ENCODE data around the gene FAU.

Gene FAU

DNA sequence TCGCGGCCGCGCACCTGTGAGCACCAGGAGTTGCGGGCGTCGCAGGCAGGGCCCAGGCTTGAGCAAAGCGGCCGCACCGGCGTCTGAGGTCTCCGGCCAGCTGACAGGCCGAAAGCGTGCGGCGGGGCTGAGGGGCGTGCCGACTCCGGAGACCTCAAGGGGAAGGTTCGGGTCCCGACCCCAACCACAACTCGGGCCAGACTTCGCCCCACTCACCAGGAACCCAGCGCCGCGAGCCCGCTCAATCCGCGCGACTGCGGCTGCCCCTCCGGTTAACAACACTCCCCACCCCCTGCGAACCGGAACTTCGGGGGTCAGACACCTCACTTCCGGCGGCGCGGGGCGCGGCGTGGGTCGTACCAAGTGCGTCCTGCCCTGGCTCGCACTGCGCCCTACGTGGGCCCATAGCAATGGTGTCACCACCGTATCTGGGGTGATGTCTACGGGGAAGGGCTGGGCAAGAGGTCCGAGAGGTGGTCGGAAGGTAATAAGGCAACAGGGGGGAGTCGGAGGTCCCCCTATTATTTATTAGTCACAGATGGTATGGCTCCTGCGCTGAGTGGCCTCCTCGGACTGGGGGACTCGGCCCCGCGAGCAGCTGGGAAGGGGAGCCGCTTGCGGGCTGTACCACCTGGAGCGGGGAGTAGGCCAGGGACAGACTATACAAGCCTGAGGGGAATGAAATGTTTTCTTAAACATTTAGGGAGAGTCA is 12.5 kb upstream of the FAU start, which contains the start of gene SYVN1:
Gene SYVN1, minus strand, starts transcription at position 280 of the 712 bp plus-strand sequence. CDS start 918 bp downstream, outside the sequence.
- Histone ChIP-seq H3K27me3 (ENCODE audit: control insufficient read depth, insufficient read depth, low read length) (no peaks in the 10 kb centered on the region), H3K36me3 (ENCODE audit: control insufficient read depth, low read depth, low read length) (peaks cover 18% of the 10 kb centered on the region), H3K4me3 (ENCODE audit: low read length) (peak within 1 kb of the TSS; percentile 91), H3K9me3 (ENCODE audit: control insufficient read depth, low read depth, low read length) (no peaks in the 10 kb centered on the region), H3K4me1 (ENCODE audit: control insufficient read depth, low read depth, low read length) (peaks cover 4% of the 10 kb centered on the region), H3K27ac (ENCODE audit: low read length) (peak within 1 kb of the TSS; percentile 96), H3K9ac (ENCODE audit: low read length) (peak within 1 kb of the TSS; percentile 90)

DNA sequence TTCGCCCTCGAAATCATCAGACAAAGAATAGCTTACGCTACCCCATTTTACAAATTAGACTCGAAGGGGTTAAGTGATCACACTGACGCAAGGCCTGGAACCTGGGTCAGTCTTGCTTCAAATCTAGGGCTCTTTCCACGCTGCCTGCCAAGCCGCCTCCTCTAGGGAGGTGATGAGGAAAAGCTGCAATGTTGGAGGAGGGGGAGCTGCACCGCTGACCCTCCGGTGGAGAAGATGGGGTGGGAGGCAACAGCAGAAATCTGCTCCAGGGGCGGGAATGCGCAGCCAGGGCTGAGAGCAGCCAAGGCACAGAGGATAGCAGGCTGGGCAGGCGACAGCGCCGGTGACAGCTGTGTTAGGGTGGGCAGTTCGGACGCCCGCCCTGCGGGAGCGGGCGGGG is 11.8 kb upstream of the FAU start:
- Histone ChIP-seq H3K9me3 (ENCODE audit: control insufficient read depth, low read depth, low read length) (no peaks in the 10 kb centered on the region), H3K9ac (ENCODE audit: low read length) (peak overlapping the region; percentile 90), H3K4me3 (ENCODE audit: low read length) (peak overlapping the region; percentile 91), H3K27ac (ENCODE audit: low read length) (no peak overlapping the region), H3K4me1 (ENCODE audit: control insufficient read depth, low read depth, low read length) (peaks cover 4% of the 10 kb centered on the region), H3K27me3 (ENCODE audit: control insufficient read depth, insufficient read depth, low read length) (no peaks in the 10 kb centered on the region), H3K36me3 (ENCODE audit: control insufficient read depth, low read depth, low read length) (peaks cover 24% of the 10 kb centered on the region)

DNA sequence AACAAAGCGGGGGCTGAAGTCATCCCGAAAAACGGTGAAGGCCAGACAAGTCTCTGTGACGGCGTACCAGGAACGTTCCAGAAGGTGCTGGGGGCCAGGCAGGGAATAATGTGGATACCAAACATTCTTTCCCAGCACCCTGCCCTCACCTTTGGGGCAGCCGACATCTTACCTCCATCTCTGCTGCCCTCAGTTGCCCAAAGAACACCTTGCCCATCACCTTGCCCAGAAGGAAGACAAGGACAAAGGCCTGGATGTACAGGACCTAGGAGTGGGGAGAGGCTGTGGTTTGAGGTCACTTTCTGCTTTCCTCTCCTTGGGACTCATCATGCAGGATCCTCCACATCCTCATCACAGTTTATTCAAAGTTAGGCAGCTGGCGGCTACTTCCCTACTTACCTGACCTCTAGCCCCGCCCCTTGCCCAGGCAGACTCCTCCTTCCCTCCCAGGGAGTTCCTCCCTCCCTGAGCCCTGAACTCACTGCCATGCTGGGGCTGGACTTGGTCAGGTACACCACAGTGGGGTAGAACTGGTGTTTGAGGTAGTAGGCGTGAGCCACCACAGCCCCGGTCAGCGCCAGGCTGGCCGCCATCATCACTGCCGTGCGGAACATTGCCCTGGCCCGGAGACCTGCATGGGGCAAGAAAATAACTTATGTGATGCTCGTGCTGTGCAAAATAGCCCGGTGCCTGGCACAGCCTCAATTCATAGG is 11.2 kb upstream of the FAU start:
- Histone ChIP-seq H3K4me3 (ENCODE audit: low read length) (peak overlapping the region; percentile 91), H3K36me3 (ENCODE audit: control insufficient read depth, low read depth, low read length) (peaks cover 28% of the 10 kb centered on the region), H3K9me3 (ENCODE audit: control insufficient read depth, low read depth, low read length) (no peaks in the 10 kb centered on the region), H3K27me3 (ENCODE audit: control insufficient read depth, insufficient read depth, low read length) (no peaks in the 10 kb centered on the region), H3K9ac (ENCODE audit: low read length) (no peak overlapping the region), H3K4me1 (ENCODE audit: control insufficient read depth, low read depth, low read length) (peaks cover 4% of the 10 kb centered on the region), H3K27ac (ENCODE audit: low read length) (no peak overlapping the region)

DNA sequence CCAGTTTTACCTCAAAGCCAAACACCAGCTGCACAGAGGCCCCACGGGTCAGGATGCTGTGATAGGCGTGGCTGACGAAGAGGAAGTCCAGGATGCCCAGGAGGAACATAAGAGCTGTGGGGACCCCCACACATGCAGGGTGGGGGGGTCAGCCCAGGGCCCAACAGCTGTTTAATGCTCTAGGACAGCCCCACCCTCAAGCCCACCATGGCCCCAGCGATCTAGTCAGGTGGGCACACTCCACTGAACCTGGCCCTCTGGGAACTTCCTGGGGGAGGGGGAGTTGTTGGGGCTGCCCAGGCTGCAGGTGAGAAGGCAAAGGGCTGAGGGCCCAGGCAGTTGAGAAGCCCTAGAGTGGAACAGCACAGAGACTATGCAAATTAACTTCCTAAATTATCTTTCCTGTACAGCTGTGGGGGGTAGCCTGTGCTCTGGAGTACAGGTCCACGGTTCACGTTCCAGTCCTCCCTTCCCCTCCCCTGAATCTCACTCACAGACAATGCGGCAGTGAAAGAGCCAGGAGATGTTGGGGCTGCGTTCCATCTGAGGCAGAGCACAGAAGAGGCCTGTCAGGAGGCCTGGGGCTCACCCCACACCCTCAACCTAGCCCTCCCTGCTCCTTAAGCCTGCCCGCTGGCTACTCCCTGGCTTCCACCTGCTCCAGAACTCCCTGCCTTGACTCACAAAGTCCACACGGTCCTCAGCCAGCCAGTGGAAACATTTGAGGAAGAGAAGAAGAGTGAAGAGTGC is 10.5 kb upstream of the FAU start:
- no peak overlapping the region for H3K9ac ChIP-seq (ENCODE audit: low read length)
- H3K4me3 ChIP-seq (ENCODE audit: low read length): no peak overlapping the region
- H3K4me1 ChIP-seq (ENCODE audit: control insufficient read depth, low read depth, low read length): peaks cover 4% of the 10 kb centered on the region
- peaks cover 28% of the 10 kb centered on the region for H3K36me3 ChIP-seq (ENCODE audit: control insufficient read depth, low read depth, low read length)
- H3K27ac ChIP-seq (ENCODE audit: low read length): no peak overlapping the region
- no peaks in the 10 kb centered on the region for H3K9me3 ChIP-seq (ENCODE audit: control insufficient read depth, low read depth, low read length)
- no peaks in the 10 kb centered on the region for H3K27me3 ChIP-seq (ENCODE audit: control insufficient read depth, insufficient read depth, low read length)

DNA sequence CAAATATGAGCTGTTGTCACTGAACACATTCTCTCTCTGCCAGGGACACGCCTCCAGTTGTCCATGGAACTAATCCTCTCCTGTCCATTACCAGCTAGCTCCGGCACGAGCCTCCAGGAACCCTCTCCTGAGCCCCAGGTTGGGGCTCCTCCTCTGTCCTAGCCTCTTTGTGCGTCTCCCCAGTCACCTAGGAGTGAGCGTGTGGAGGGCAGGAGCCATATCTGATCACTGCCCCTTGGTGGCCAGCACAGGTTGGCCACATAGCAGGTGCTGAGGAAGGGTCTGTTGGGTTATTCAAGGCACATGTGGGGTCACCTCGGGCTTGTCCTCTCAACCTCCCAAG is 9.9 kb upstream of the FAU start:
- Histone ChIP-seq H3K27ac (ENCODE audit: low read length) (no peak overlapping the region), H3K4me3 (ENCODE audit: low read length) (no peak overlapping the region), H3K36me3 (ENCODE audit: control insufficient read depth, low read depth, low read length) (peaks cover 31% of the 10 kb centered on the region), H3K27me3 (ENCODE audit: control insufficient read depth, insufficient read depth, low read length) (no peaks in the 10 kb centered on the region), H3K9ac (ENCODE audit: low read length) (no peak overlapping the region), H3K9me3 (ENCODE audit: control insufficient read depth, low read depth, low read length) (no peaks in the 10 kb centered on the region), H3K4me1 (ENCODE audit: control insufficient read depth, low read depth, low read length) (peaks cover 4% of the 10 kb centered on the region)

DNA sequence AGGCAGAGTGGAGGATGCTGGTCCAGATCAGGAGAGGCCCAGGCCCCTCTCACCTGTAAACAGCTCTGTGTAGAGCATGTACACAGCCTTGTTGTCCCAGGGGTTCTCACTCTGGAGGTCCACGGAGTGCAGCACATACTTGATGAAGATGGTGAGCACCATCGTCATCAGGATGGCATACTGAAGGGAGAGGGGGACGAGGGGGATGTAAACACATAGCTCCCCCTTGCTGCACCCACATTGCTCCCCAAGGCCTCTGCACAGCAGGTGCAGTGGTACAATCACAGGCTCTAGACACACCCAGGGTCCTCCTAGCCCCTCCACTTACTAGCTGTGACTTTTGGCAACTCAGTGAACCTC is 9.5 kb upstream of the FAU start:
- Histone ChIP-seq H3K27me3 (ENCODE audit: control insufficient read depth, insufficient read depth, low read length) (no peaks in the 10 kb centered on the region), H3K9me3 (ENCODE audit: control insufficient read depth, low read depth, low read length) (no peaks in the 10 kb centered on the region), H3K4me3 (ENCODE audit: low read length) (no peak overlapping the region), H3K27ac (ENCODE audit: low read length) (no peak overlapping the region), H3K36me3 (ENCODE audit: control insufficient read depth, low read depth, low read length) (peaks cover 35% of the 10 kb centered on the region), H3K4me1 (ENCODE audit: control insufficient read depth, low read depth, low read length) (peaks cover 4% of the 10 kb centered on the region), H3K9ac (ENCODE audit: low read length) (no peak overlapping the region)

DNA sequence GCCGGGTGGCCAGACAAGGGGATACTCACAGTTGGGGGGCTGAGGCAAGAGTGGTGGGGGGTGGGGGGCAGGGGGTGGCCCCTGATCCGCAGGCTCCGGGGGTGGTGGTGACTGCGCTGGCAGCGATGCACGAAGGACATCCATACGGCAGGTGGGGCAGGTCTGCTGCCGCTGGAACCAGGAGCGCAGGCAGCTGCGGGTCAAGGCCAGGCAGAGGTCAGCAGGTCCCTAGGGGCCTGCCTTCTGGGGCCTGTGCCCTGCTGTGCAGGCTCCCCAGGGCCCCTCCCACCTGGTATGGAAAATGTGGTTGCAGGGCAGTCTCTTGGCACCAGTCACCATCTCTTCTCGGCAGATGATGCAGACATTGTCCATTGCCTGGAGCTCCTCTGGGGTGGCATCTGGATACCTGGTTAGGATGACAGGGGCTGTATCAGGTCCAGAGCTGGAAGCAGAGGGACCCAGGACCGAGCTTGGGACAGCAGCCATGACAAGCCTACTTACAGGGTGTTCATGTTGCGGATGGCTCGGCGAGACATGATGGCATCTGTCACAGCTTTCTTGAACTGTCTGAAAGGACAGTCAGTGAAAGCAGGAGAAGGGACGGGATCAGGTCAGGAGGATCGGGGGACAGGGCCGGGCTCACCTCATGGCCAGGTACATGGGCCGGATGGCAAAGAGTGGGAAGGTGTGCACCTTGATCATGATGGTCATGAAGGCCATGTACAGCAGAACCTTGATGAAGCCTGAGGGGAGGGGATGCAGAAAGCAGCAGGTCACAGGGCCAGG is 8.9 kb upstream of the FAU start:
- no peak overlapping the region for H3K9ac ChIP-seq (ENCODE audit: low read length)
- H3K36me3 ChIP-seq (ENCODE audit: control insufficient read depth, low read depth, low read length): peaks cover 41% of the 10 kb centered on the region
- no peak overlapping the region for H3K4me3 ChIP-seq (ENCODE audit: low read length)
- H3K4me1 ChIP-seq (ENCODE audit: control insufficient read depth, low read depth, low read length): peaks cover under 1% of the 10 kb centered on the region
- no peak overlapping the region for H3K27ac ChIP-seq (ENCODE audit: low read length)
- no peaks in the 10 kb centered on the region for H3K9me3 ChIP-seq (ENCODE audit: control insufficient read depth, low read depth, low read length)
- H3K27me3 ChIP-seq (ENCODE audit: control insufficient read depth, insufficient read depth, low read length): no peaks in the 10 kb centered on the region

DNA sequence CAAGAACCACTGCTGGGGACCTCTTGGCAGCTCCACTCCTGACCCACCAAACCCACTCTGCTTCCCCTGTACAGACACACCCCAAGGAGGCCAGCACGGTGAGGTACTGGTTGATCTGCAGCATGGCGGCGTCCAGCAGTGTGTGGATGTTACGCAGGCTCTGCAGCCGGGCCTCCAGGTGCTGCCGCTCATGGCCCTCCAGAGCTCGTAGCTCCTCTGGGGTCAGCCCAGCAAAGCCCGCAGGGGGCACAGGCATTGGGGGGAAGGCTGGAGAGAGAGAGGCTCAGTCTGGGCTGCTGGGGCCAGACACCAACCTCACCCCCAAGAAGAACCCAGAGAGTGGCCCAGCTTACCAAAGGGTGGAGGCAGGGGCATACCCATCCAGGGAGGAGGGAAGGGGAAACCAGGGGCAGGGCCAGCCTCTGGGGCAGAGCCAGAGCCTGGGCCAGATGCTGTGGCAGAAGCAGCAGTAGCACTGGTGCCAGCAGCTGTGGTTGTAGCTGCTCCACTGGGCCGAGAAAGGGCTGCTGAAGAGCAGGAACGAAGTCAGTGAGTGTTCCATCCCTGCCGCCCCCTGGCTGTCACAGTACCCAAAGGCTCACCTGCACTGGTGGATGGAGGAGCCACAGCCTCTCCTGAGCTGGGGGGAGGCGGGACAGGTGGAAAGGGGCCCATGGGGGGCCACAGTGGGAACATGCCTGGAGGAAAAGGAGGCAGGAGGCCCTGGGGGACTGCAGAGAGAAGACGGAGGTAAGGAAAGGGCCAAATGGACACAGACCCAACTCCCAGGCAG is 7.9 kb upstream of the FAU start:
- H3K9me3 ChIP-seq (ENCODE audit: control insufficient read depth, low read depth, low read length): no peaks in the 10 kb centered on the region
- H3K4me3 ChIP-seq (ENCODE audit: low read length): no peak overlapping the region
- no peaks in the 10 kb centered on the region for H3K27me3 ChIP-seq (ENCODE audit: control insufficient read depth, insufficient read depth, low read length)
- H3K4me1 ChIP-seq (ENCODE audit: control insufficient read depth, low read depth, low read length): no peaks in the 10 kb centered on the region
- no peak overlapping the region for H3K27ac ChIP-seq (ENCODE audit: low read length)
- H3K36me3 ChIP-seq (ENCODE audit: control insufficient read depth, low read depth, low read length): peaks cover 50% of the 10 kb centered on the region
- H3K9ac ChIP-seq (ENCODE audit: low read length): no peak overlapping the region

DNA sequence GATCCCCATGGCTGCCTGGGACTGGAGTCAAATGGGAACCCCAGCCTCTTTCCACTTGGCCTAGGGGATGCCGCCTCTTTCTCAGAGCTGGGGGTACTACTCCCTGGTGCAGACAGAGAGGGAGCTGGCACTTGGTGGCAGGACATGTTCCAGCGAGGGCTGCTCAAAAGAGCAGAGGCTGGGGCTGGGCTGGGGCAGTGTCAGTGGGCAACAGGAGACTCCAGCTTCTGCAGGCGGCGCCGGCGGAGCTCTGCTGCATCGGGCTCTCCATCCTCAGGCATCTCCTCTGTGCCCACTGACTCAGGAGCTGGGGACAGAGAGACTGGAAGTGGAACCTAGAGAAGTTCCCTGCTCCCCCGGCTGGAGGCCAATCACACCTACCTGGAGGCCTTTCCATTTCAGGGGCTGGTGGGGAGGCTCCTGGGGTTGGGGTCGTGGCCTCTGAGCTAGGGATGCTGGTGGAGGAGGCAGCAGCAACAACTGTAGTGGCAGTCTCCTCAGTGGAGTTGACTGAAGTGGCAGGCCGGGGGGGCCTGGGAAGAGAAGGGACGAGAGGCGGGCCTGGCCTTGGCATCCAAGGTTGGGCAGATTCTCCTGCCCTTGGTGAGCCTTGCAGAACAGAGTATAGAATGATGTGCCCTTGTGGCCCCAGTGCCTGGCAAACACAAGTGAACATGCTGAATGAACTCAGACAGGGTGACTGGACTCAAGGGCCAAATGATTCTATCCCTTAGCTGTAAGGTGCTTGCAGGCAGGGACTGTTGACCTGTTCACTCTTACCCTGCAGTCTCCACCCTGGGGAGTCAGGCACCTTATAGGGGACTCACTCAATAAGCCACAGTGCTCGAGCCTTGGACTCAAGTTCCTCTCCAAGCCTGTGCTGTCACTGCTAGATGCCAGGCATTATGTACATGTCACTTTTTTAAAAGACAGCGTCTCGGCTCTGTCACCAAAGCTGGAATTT is 6.5 kb upstream of the FAU start:
- H3K4me1 ChIP-seq (ENCODE audit: control insufficient read depth, low read depth, low read length): no peaks in the 10 kb centered on the region

More for the DNA sequence above, 6.5 kb upstream of the FAU start:
- peaks cover 55% of the 10 kb centered on the region for H3K36me3 ChIP-seq (ENCODE audit: control insufficient read depth, low read depth, low read length)
- H3K27ac ChIP-seq (ENCODE audit: low read length): no peak overlapping the region
- H3K27me3 ChIP-seq (ENCODE audit: control insufficient read depth, insufficient read depth, low read length): no peaks in the 10 kb centered on the region
- no peak overlapping the region for H3K4me3 ChIP-seq (ENCODE audit: low read length)
- H3K9ac ChIP-seq (ENCODE audit: low read length): no peak overlapping the region
- no peaks in the 10 kb centered on the region for H3K9me3 ChIP-seq (ENCODE audit: control insufficient read depth, low read depth, low read length)

All from iPS-18a (cell line).